GM18907 (cell line): ENCODE data around the gene ING3.
"Not testable (repeated sequence)": the region's sequence is repeated elsewhere in the genome, so short reads cannot be mapped to it uniquely, and the experiment has no call there.

Source experiments
- ATAC-seq: cut with Tn5 transposase; IDR thresholded peaks from one replicate; pipeline ENCODE4 v1.9.1; 2021; ENCODE audit warnings: mild to moderate bottlenecking, moderate library complexity; ENCODE audit not compliant: unreplicated experiment

ING3 gene

DNA sequence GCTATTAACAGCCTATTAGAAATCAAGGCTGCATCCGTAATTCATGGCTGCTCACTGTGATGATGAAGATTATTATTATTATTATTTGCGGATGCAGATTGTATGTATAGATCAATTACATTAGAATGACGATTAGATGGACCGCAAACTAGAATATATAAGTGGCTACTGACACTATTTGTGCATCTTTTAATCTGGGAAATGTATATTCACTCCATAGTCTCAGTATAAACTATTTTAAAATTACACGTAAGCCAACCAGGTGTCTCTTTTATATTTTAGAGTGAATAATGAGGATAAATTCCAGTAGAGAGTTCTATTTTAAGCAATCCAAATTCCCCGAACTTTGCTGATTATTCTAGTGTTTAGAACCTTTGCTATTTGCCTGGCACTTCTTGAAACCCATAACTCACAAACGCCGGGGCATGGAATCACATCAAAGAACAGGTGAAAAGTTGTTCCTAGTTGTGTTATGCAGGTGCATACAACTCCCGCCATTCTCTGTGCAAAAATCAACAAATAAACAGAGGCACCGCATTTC lies 509 bp upstream of the ING3 start:
- ATAC-seq = no peak

GRCh38 chr7:120951309-120951699 lies 727 bp downstream of the ING3 start:
- no peak for ATAC-seq

GRCh38 chr7:120951826-120952225 lies 1.2 kb downstream of the ING3 start:
- ATAC-seq = no peak

DNA sequence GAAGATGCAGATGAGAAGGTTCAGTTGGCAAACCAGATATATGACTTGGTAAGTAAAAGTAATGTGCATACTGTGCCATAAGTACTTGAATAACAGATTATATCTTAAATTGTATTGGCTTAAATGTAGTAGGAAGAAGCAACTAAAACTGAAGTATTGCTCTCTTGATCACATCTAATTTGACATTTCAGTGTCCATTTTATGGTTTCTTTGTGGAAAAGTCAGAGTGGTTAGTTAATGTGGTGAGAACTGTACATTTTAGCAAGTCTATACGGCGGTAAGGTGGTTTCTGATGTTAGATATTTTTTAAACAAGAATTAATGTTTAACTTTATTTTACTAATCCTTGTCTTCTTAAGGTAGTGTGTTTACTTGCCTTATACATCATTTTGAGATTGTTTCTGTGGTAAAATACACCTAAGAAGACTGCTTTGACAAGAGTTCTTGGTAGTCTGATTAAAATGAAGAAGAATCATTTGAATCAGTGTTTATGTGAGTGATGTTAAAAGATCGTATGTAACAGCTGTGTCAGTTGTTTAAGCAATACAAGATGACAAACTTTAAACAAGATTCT lies 5.1 kb downstream of the ING3 start:
- ATAC-seq = peak; percentile 59

GRCh38 chr7:120959929-120960484 lies 9.4 kb downstream of the ING3 start:
- no peak for ATAC-seq

DNA sequence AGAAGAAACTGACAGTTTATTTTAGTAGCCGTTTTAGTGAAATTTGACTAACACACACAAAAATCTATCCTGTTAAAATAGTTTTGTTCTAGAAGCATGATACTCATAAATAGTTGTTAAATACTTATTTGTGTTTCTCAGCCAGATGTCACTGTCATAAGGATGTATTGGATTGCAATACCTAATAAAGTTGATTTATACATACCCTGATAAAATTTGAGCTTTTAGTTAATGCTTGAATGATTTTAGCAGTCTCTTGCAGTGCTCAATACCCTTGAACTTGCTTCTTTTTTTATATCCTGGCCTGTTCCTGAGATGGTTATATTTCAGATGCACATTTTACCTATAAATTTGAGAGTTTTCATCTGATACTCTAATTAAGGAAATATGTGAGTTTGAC lies 10.1 kb downstream of the ING3 start:
- ATAC-seq = no peak

- no peak for ATAC-seq
These were observed 11.1 kb downstream of the ING3 start for GRCh38 chr7:120961638-120962173.

GRCh38 chr7:120964088-120964487 lies 13.5 kb downstream of the ING3 start:
- ATAC-seq = no peak

DNA sequence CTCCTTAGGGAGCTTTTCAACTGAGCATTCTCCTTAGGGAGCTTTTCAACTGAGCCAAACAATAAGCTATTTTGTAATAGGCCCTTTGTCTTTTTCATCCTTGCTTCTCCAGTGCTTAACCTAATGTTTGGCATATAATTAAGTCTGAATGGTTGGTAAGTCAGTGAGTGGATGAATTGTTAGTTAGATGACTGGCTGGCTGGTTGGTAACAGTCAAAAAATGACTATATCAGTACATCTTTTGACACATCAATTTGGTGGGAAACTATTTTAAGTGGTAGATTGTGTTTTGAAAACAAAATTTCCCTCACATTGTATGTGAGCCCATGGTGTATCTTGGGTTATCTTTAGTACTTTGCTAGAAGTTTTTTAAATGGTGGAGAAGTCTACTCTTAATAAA lies 16.4 kb downstream of the ING3 start:
- no peak for ATAC-seq

DNA sequence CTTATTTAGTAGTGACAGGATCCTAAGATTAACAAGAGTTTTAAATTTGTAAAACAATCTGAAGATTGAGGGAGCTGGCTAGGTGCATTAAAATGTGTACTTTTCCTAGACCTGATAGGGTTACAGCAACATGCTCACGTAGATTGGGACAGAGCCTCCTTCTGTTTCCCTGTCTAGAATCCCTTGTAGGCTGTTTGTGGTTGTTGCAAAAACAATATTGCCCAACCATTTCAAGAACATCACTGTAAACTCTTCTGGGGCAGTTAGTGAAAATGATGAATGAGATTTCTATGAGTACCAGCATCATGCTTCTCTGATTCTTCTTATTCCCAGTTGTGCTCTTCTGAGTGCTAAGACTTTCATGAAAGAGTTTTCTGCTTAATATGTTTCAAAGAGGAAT lies 23.3 kb downstream of the ING3 start:
- ATAC-seq = no peak

- no peak for ATAC-seq
These were observed 29.4 kb downstream of the ING3 start for GRCh38 chr7:120979765-120980499.

GRCh38 chr7:120981117-120981516 lies 30.5 kb downstream of the ING3 start:
- ATAC-seq = no peak

DNA sequence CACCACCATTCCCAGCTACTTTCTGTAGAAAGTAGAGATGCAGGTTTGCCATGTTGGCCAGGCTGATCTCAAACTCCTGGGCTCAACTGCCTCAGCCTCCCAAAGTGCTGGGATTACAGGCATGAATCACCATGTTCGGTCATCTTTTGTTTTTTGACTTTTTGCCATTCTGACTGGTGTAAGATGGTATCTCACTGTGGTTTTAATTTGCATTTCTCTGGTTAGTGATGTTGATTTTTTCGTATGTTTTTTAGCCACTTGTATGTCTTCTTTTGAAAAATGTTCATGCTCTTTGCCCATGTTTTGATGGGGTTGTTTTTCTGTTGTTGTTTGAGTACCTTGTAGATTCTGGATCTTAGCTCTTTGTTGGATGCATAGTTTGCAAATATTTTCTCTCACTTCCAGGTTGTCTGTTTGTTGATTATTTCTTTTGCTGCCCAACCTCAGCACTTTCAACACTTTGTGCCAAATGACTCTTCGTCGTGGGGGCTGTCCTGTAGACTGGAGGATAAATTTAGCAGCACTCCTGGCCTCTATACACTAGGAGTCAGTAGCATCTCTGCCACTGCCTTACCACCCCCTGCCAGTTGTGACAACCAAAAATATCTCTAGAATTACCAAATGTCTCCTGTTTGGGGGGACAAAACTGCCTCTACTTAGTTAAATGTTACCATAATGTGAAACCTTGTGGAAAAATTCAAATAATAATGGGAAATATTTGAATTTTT lies 31.5 kb downstream of the ING3 start:
- ATAC-seq = peak; percentile 55

- not testable (repeated sequence) for ATAC-seq
These were observed 33.0 kb downstream of the ING3 start for GRCh38 chr7:120983592-120983991.

GRCh38 chr7:120984406-120984805 lies 33.8 kb downstream of the ING3 start:
- no peak for ATAC-seq

GRCh38 chr7:120985130-120985758 lies 34.7 kb downstream of the ING3 start:
- no peak for ATAC-seq

DNA sequence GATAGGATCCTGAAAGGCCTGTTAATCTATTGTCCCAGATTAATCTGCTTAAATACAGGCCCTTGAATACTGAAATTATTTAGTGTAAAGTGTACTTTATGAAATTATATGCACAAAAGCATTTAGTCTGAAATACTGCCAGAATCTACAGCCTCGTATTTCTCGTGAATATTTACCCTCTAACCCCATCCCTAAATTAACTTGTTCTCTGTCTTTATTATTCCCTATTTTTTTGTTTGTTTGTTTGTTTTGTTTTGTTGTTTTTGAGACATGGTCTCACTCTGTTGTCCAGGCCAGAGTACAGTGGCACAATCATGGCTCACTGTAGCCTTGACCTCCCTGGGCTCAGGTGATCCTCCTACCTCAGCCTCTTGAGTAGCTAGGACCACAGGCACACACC lies 35.3 kb downstream of the ING3 start:
- no peak for ATAC-seq

- ATAC-seq = no peak
These were observed 36.1 kb downstream of the ING3 start for GRCh38 chr7:120986650-120987049.

GRCh38 chr7:120987280-120987679 lies 36.7 kb downstream of the ING3 start:
- no peak for ATAC-seq

- ATAC-seq = peak; percentile 97
These were observed 37.4 kb downstream of the ING3 start for GRCh38 chr7:120987683-120988590.
